ENCODE results near the gene MORN5.

- TF ChIP-seq CTCF (IDR thresholded peaks at IDR 0.05) (no peak), MAX (IDR thresholded peaks at IDR 0.05) (no peak), PHF8 (IDR thresholded peaks at IDR 0.05; ENCODE audit: borderline replicate concordance, low read depth) (no peak), CEBPB (IDR thresholded peaks at IDR 0.05) (no peak), NFE2L2 (conservative IDR thresholded peaks at IDR 0.05; ENCODE audit: low read length) (no peak), RCOR1 (IDR thresholded peaks at IDR 0.05; ENCODE audit: low read depth, low read length) (no peak)
Measured at GRCh38 chr9:122126331-122127261, 33.1 kb upstream of the MORN5 start.
